BLaER1 treated with 17β-estradiol and CSF1 and Interleukin-3, amounts not matched to agents 10 nM and 100 nM (cell line): ENCODE measurements around the gene KMT5C.

Experiments
- H3K27ac ChIP-seq, 11 experiments: shearing (Covaris generic); formaldehyde crosslinking; 2 replicates each; pipeline ENCODE4 v1.8.1; 2022
- H3K27me3 ChIP-seq, 11 experiments: shearing (Covaris generic); formaldehyde crosslinking; 2 replicates each; pipeline ENCODE4 v1.8.1; 2022
- H3K36me3 ChIP-seq, 11 experiments: shearing (Covaris generic); formaldehyde crosslinking; 2 replicates each; pipeline ENCODE4 v1.8.1; 2022
- H3K4me1 ChIP-seq, 10 experiments: shearing (Covaris generic); formaldehyde crosslinking; 2 replicates each; pipeline ENCODE4 v1.8.1; 2022
- H3K4me2 ChIP-seq, 11 experiments: shearing (Covaris generic); formaldehyde crosslinking; 2 replicates each; pipeline ENCODE4 v1.8.1; 2022
- H3K4me3 ChIP-seq, 10 experiments: shearing (Covaris generic); formaldehyde crosslinking; 2 replicates each; pipeline ENCODE4 v1.8.1; 2022
- H3K9ac ChIP-seq, 11 experiments: shearing (Covaris generic); formaldehyde crosslinking; 2 replicates each; pipeline ENCODE4 v1.8.1; 2022
- H3K9me3 ChIP-seq, 11 experiments: shearing (Covaris generic); formaldehyde crosslinking; replicated peaks in 1 of 11; 2 replicates each; pipeline ENCODE4 v1.8.1; 2022
- H4K20me1 ChIP-seq, 11 experiments: shearing (Covaris generic); formaldehyde crosslinking; 2 replicates each; pipeline ENCODE4 v1.8.1; 2022
- Cebpa-rat ChIP-seq, 11 experiments: shearing (Covaris generic); IDR thresholded peaks; 2 replicates each; pipeline ENCODE4 v1.8.1; 2022

The KMT5C gene

GRCh38 chr19:55377356-55378131 lies 37.9 kb downstream of the KMT5C start:
- peaks cover 10 to 27% (median 17%) of the 10 kb centered on the region in 10 experiments for H3K4me1 ChIP-seq
- no peaks in the 10 kb centered on the region for H3K9me3 ChIP-seq
- peaks cover 25 to 50% (median 43%) of the 10 kb centered on the region in 11 experiments for H3K27me3 ChIP-seq
- no peak overlapping the region for H3K4me2 ChIP-seq
- no peak for TF ChIP-seq Cebpa-rat (IDR thresholded peaks at IDR 0.05)
- no peaks in the 10 kb centered on the region for H3K36me3 ChIP-seq
- no peak overlapping the region for H3K4me3 ChIP-seq
- peaks cover 0 to 10% (median 0%) of the 10 kb centered on the region in 11 experiments; a peak in 5 of 22 replicates for H4K20me1 ChIP-seq
- H3K27ac ChIP-seq, result no peak overlapping the region
- H3K9ac ChIP-seq, result no peak overlapping the region

GRCh38 chr19:55379174-55379573 lies 39.5 kb downstream of the KMT5C start:
- H3K4me3 ChIP-seq, result no peak overlapping the region
- H3K27me3 ChIP-seq, result peaks cover 17 to 34% (median 27%) of the 10 kb centered on the region in 11 experiments
- H3K36me3 ChIP-seq, result no peaks in the 10 kb centered on the region
- H3K27ac ChIP-seq, result no peak overlapping the region
- peaks cover 0 to 6% (median 0%) of the 10 kb centered on the region in 11 experiments; a peak in 4 of 22 replicates for H4K20me1 ChIP-seq
- peaks cover 17 to 33% (median 24%) of the 10 kb centered on the region in 10 experiments for H3K4me1 ChIP-seq
- no peak for TF ChIP-seq Cebpa-rat (IDR thresholded peaks at IDR 0.05)
- H3K4me2 ChIP-seq, result no peak overlapping the region
- no peak overlapping the region for H3K9ac ChIP-seq
- H3K9me3 ChIP-seq, result no peaks in the 10 kb centered on the region

GRCh38 chr19:55382013-55382412 lies 42.3 kb downstream of the KMT5C start:
- H3K4me1 ChIP-seq, result peaks cover 22 to 35% (median 28%) of the 10 kb centered on the region in 10 experiments
- H3K9me3 ChIP-seq, result no peaks in the 10 kb centered on the region
- peaks cover 0 to 11% (median 8%) of the 10 kb centered on the region in 11 experiments; a peak in 18 of 22 replicates for H3K27me3 ChIP-seq
- H3K4me2 ChIP-seq, result peak overlapping the region; percentile 95 to 100 (median 100); a peak in 21 of 22 replicates
- H4K20me1 ChIP-seq, result peaks cover 11 to 18% (median 12%) of the 10 kb centered on the region in 11 experiments
- H3K27ac ChIP-seq, result no peak overlapping the region
- peaks cover 6 to 10% (median 8%) of the 10 kb centered on the region in 11 experiments for H3K36me3 ChIP-seq
- H3K9ac ChIP-seq, result peak overlapping the region in 2 of 11 experiments; percentile 96 to 97; a peak in 2 of 22 replicates
- TF ChIP-seq Cebpa-rat (IDR thresholded peaks at IDR 0.05), result no peak
- no peak overlapping the region for H3K4me3 ChIP-seq

GRCh38 chr19:55382522-55383054 lies 42.9 kb downstream of the KMT5C start:
- Histone ChIP-seq H3K4me2 (peak overlapping the region; percentile 95 to 100 (median 100)), H3K9ac (peak overlapping the region; percentile 76 to 99 (median 96); a peak in 20 of 22 replicates), H3K27ac (peak overlapping the region in 5 of 11 experiments; percentile 85 to 95 (median 94); a peak in 10 of 22 replicates), H3K4me1 (peaks cover 28 to 41% (median 34%) of the 10 kb centered on the region in 10 experiments), H3K36me3 (peaks cover 12 to 15% (median 13%) of the 10 kb centered on the region in 11 experiments), H3K4me3 (peak overlapping the region in 9 of 10 experiments; percentile 81 to 99 (median 95); a peak in 17 of 20 replicates), H4K20me1 (peaks cover 17 to 22% (median 18%) of the 10 kb centered on the region in 11 experiments), H3K27me3 (peaks cover 0 to 7% (median 4%) of the 10 kb centered on the region in 11 experiments; a peak in 17 of 22 replicates), H3K9me3 (no peaks in the 10 kb centered on the region)
- no peak for TF ChIP-seq Cebpa-rat (IDR thresholded peaks at IDR 0.05)

- Histone ChIP-seq H3K4me1 (peaks cover 37 to 50% (median 42%) of the 10 kb centered on the region in 10 experiments), H3K4me2 (peak overlapping the region; percentile 95 to 100 (median 100)), H3K9me3 (no peaks in the 10 kb centered on the region), H4K20me1 (peaks cover 26 to 27% (median 27%) of the 10 kb centered on the region in 11 experiments), H3K27me3 (no peaks in the 10 kb centered on the region), H3K36me3 (peaks cover 21 to 25% (median 22%) of the 10 kb centered on the region in 11 experiments), H3K9ac (peak overlapping the region; percentile 90 to 99 (median 96)), H3K4me3 (peak overlapping the region; percentile 81 to 99 (median 94)), H3K27ac (peak overlapping the region; percentile 85 to 95 (median 92))
- TF ChIP-seq Cebpa-rat (IDR thresholded peaks at IDR 0.05), result no peak
Measured at GRCh38 chr19:55383279-55384130, 43.8 kb downstream of the KMT5C start.

- H3K4me3 ChIP-seq, result peak within 1 kb of the TSS; percentile 81 to 99 (median 94)
- peaks cover 34 to 36% (median 35%) of the 10 kb centered on the region in 11 experiments for H4K20me1 ChIP-seq
- H3K27me3 ChIP-seq, result no peaks in the 10 kb centered on the region
- peaks cover 29 to 33% (median 31%) of the 10 kb centered on the region in 11 experiments for H3K36me3 ChIP-seq
- peak within 1 kb of the TSS; percentile 85 to 95 (median 92) for H3K27ac ChIP-seq
- H3K9ac ChIP-seq, result peak within 1 kb of the TSS; percentile 90 to 99 (median 96)
- no peaks in the 10 kb centered on the region for H3K9me3 ChIP-seq
- no peak for TF ChIP-seq Cebpa-rat (IDR thresholded peaks at IDR 0.05)
- H3K4me2 ChIP-seq, result peak within 1 kb of the TSS; percentile 95 to 100 (median 100)
- H3K4me1 ChIP-seq, result peaks cover 45 to 58% (median 50%) of the 10 kb centered on the region in 10 experiments
Measured at GRCh38 chr19:55384131-55384919, 44.6 kb downstream of the KMT5C start, which contains the start of gene TMEM238. Gene TMEM238, minus strand, starts transcription at chr19:55384292. Its CDS starts 33 bp downstream, at chr19:55384259.

GRCh38 chr19:55384920-55385723 lies 45.4 kb downstream of the KMT5C start:
- peak overlapping the region; percentile 90 to 99 (median 96) for H3K9ac ChIP-seq
- no peaks in the 10 kb centered on the region for H3K27me3 ChIP-seq
- peak overlapping the region; percentile 81 to 99 (median 94) for H3K4me3 ChIP-seq
- H4K20me1 ChIP-seq, result peaks cover 42 to 44% (median 43%) of the 10 kb centered on the region in 11 experiments
- TF ChIP-seq Cebpa-rat (IDR thresholded peaks at IDR 0.05), result no peak
- peak overlapping the region; percentile 85 to 95 (median 92) for H3K27ac ChIP-seq
- H3K9me3 ChIP-seq, result no peaks in the 10 kb centered on the region
- peak overlapping the region; percentile 95 to 100 (median 100) for H3K4me2 ChIP-seq
- H3K36me3 ChIP-seq, result peaks cover 37 to 41% (median 39%) of the 10 kb centered on the region in 11 experiments
- peaks cover 53 to 66% (median 58%) of the 10 kb centered on the region in 10 experiments for H3K4me1 ChIP-seq
